SK-N-SH (cell line): ENCODE measurements around the gene GNAI1.

Experiments
- EZH2phosphoT487 ChIP-seq: fragments of 200-600 bp; sonication (generic); IDR thresholded peaks from 2 replicates; pipeline ENCODE4 v1.6.1; 2017; ENCODE audit warnings: low read depth, mixed run types, mild to moderate bottlenecking, antibody characterized with exemption, moderate library complexity, borderline replicate concordance
- MAX ChIP-seq: IDR thresholded peaks from 2 replicates; pipeline ENCODE4 v1.4.0; 2012; ENCODE audit warnings: low read depth
- POLR2AphosphoS5 ChIP-seq: IDR thresholded peaks from 2 replicates; pipeline ENCODE4 v1.6.1; 2012; ENCODE audit warnings: low read depth, low read length
- RAD21 ChIP-seq: IDR thresholded peaks from 2 replicates; pipeline ENCODE4 v1.6.1; 2012; ENCODE audit warnings: mild to moderate bottlenecking, low read length
- TF ChIP-seq, protein P1 (sequence below): fragments of 200-600 bp; sonication (generic); IDR thresholded peaks from 2 replicates; pipeline ENCODE4 v1.6.1; 2017; ENCODE audit warnings: antibody characterized with exemption, mild to moderate bottlenecking, moderate library complexity

GRCh38 chr7:80110376-80110775 lies 24.3 kb upstream of the GNAI1 start:
- TF ChIP-seq RAD21 (no peak), EZH2phosphoT487 (no peak), POLR2AphosphoS5 (no peak), MAX (no peak)
- TF ChIP-seq, protein P1, sequence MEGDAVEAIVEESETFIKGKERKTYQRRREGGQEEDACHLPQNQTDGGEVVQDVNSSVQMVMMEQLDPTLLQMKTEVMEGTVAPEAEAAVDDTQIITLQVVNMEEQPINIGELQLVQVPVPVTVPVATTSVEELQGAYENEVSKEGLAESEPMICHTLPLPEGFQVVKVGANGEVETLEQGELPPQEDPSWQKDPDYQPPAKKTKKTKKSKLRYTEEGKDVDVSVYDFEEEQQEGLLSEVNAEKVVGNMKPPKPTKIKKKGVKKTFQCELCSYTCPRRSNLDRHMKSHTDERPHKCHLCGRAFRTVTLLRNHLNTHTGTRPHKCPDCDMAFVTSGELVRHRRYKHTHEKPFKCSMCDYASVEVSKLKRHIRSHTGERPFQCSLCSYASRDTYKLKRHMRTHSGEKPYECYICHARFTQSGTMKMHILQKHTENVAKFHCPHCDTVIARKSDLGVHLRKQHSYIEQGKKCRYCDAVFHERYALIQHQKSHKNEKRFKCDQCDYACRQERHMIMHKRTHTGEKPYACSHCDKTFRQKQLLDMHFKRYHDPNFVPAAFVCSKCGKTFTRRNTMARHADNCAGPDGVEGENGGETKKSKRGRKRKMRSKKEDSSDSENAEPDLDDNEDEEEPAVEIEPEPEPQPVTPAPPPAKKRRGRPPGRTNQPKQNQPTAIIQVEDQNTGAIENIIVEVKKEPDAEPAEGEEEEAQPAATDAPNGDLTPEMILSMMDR, result no peak
